OCI-LY1 (cell line): ENCODE data around the gene RASGRF2.

Experiments used
- EZH2 ChIP-seq: fragments of 200-600 bp; sonication (generic), shearing (Covaris generic); IDR thresholded peaks from 2 replicates; pipeline ENCODE4 v1.8.0; 2017; ENCODE audit warnings: borderline replicate concordance, mixed run types, mild to moderate bottlenecking, antibody characterized with exemption, low read length, moderate library complexity, mixed read lengths
- TF ChIP-seq, protein P1 (sequence below): fragments of 200-600 bp; sonication (generic), shearing (Covaris generic); IDR thresholded peaks from 2 replicates; pipeline ENCODE4 v1.5.1; 2017; ENCODE audit warnings: mild to moderate bottlenecking, antibody characterized with exemption, low read length, moderate library complexity, mixed read lengths

DNA sequence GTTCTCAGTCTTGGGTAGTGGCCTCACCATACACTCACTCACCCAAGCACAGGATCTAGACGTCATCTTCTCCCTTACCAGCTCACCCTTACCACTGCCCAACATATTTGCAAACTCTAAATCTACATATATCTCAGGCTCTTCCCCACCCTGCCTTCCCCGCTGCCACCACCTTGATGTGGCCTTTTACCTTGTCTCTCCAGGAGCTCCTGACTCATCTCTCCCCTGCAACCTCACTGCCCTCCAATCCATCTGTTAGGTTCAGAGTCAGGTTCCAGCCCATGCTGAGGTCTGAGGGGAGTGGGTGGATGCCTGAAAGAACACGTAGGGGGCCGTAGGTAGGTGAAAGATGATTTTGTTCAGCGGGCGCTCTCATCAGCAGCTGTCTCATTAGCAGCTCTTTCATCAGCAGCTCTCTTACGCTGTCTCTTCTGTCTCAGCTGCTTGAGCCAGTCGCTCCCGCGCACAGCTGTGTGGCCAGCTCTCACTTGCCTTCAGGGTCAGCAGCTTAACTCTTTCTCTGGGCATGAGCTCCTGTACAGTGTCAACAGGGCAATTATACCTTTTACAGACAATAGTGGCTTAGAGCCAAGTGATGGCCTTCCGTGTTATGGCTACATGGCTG is 249.8 kb downstream of the RASGRF2 start:
- TF ChIP-seq, protein P1, sequence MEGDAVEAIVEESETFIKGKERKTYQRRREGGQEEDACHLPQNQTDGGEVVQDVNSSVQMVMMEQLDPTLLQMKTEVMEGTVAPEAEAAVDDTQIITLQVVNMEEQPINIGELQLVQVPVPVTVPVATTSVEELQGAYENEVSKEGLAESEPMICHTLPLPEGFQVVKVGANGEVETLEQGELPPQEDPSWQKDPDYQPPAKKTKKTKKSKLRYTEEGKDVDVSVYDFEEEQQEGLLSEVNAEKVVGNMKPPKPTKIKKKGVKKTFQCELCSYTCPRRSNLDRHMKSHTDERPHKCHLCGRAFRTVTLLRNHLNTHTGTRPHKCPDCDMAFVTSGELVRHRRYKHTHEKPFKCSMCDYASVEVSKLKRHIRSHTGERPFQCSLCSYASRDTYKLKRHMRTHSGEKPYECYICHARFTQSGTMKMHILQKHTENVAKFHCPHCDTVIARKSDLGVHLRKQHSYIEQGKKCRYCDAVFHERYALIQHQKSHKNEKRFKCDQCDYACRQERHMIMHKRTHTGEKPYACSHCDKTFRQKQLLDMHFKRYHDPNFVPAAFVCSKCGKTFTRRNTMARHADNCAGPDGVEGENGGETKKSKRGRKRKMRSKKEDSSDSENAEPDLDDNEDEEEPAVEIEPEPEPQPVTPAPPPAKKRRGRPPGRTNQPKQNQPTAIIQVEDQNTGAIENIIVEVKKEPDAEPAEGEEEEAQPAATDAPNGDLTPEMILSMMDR = no peak
- no peak for TF ChIP-seq EZH2
